Measurements from ENCODE around the gene NKD1.
"Not testable (repeated sequence)": the region's sequence is repeated elsewhere in the genome, so short reads cannot be mapped to it uniquely, and the experiment has no call there.

The NKD1 gene

DNA sequence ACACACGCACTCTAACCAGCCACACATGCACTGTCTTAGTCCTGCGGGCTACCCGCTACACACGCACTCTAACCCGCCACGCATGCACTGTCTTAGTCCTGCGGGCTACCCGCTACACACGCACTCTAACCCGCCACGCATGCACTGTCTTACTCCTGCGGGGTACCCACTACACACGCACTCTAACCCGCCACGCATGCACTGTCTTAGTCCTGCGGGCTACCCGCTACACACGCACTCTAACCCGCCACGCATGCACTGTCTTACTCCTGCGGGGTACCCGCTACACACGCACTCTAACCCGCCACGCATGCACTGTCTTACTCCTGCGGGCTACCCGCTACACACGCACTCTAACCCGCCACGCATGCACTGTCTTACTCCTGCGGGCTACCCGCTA lies 31.2 kb downstream of the NKD1 start:
- not testable (repeated sequence) for DNase-seq (ENCODE audit: low read depth)

DNA sequence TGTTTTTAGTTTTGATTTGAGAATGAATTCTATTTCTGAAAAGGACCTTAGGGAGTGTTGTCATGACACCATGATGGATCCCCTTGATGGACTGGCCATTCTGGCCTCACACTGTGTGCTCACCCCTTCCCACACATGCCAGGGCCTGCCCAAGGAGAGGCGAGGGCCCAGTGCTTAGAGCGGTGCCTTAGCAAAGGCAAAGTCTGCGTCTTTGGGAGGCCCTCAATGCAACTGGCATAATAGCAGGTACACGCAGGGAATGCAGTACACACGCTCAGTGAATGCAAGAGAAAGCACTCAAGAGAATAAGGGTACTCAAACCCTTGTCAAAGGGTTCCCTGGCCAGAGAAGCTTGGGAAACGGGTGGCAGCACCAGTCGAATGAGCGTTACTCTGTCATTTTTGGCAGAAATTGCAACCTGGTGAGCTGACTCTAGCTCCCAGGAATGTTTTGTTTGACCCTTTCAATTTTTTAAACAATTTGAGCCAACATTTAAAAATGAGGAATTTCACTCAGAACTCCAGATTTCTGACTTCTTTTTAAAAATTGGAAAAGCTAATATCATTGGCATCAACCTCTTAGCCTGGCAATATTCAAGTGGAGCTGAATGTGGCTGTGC lies 32.1 kb downstream of the NKD1 start:
- no peak for DNase-seq (ENCODE audit: low read depth)

DNA sequence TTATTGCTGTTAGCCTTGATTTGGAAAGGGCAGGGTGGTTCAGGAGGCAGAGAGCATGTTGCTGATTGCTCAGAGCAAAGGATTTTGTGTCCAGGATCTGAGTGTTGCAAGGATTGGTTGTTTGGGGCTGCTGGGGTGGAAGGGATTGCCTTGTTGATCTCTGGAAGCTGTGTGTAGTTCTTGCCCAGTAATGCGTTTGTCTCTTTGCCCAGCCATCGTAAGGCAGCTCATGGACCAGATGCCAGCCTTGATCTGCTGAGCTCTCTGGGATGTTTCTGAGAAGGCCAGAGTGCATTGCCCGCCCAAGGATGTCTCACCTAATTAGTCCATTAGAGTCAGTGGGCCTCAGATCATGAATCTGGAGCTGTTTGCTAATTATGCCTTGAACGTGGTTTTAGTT lies 33.6 kb downstream of the NKD1 start:
- no peak for DNase-seq (ENCODE audit: low read depth)

DNA sequence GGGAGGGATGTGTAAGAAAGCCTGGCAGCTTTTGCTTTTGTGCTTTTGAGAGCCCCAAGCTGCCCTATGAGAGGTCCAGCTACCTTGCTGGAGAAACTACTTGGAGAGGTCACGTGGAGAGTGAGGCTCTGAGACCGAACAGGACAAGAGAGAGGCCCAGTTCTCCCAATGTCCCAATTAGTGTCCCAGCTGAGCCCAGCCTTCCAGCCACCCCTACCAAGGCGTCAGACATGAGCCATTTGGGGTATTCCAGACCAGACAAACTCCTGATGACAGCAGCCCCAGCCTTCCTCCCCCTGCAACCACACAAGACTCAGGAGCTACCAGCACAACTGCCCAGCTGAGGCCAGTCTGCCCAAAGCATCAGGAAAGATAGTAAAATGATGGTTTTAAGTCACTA lies 35.0 kb downstream of the NKD1 start:
- DNase-seq (ENCODE audit: low read depth), result no peak

DNA sequence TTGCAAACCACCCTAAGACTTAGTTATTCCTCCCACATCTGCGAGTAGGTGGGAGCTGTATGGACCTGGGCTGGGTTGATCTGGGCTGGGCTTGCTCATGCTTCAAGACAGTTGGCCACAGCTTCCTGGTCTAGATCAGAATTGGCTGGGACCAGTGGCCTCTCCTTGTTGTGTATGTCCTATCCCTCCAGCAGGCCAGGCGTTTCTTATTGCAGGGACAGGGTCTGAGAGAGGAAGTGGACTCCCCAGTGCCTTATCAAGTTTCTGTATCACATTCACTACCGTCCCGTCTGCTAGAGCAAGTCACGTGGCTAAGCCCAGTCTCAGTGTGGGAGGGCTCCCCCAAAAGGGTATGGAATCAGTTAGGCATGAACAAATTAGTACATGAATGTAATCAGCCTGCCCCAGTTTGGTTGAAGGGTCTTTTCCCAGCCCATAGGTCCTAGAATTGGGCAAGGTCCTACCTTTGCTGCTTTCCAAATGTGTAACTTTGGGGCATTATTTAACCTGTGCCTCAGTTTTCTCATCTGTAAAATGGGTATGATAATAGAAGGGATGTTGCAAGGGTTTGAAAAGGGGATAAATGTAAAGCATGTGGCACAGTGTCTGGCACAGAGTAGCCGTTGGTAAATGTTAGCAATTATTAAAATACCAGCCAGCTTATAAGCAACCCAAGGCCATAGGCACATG lies 36.0 kb downstream of the NKD1 start:
- no peak for DNase-seq (ENCODE audit: low read depth)

DNA sequence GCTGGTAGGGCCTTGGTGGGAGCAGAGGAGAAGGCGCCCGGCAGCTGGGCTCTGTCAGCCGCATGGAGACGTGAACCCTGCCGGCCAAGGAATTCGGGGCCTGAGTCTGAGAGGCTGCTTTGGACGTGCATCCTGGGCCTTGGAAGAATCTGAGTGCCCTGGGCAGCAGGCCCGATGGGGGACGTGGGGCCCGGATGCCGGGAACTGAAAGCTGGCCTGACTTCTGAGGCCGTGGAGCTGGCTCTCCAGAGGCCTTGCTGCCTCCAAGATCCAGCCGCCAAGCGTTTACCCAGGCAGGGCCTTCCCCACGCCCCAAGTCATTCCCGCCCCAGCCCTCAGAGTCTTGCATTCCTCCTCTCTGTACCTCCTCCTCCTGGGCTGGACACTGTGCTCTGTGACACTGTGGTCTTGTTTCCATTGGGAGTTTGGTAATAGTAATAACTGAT lies 37.2 kb downstream of the NKD1 start:
- no peak for DNase-seq (ENCODE audit: low read depth)

DNA sequence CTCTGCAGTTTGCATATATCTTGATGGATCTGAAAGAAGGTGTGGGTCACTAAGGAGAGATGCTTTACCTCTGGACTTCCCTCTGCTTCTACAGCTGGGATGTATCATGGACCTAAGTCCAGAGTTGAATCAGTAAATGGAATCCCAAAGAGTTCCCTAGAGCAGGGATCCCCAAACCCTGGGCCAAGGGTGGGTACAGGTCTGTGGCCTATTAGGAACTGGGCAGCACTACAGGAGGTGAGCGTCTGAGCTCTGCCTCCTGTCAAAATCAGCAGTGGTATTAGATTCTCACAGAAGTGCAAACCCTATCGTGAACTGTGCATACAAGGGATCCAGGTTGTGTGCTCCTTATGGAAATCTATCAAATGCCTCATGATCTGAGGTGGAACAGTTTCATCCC lies 39.3 kb downstream of the NKD1 start:
- DNase-seq (ENCODE audit: low read depth), result no peak

DNA sequence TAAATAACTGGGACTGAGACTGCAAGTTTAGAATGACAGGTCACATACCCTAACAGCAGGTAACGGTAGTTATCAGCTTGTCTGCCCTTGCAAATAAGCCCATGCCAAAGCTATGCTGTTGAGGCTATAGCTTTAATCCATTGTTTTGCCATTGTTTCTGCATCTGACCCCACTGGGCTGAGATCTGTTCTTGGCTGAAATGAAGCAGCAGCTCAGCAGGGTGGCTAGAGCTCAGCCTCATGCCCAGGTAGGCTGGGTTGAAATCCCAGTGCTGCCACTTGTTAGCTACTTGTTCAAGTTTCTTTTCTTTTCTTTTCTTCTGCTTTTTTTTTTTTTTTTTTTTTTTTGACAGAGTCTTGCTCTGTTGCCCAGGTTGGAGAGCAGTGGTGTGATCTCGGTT lies 40.1 kb downstream of the NKD1 start:
- no peak for DNase-seq (ENCODE audit: low read depth)

DNA sequence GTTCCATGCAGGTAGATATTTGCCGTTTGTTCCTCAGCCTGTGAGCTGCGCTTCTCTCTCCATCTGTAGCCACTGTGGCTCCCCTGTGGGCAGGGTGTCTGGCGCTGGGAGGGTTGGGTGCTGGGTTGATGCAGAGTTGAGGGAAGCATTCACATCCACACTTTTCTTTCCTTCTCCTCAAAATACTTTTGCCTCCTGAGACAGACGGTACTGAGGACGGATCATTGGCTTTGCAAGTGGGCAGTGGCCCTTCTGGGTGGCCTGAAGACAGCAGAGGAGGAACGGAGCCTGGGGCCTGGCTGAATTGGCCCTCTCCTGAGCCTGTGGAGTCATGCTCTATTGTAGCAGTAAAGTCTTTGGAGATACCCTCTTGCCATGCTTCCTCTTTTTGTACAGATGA lies 43.0 kb downstream of the NKD1 start:
- DNase-seq (ENCODE audit: low read depth), result no peak

DNA sequence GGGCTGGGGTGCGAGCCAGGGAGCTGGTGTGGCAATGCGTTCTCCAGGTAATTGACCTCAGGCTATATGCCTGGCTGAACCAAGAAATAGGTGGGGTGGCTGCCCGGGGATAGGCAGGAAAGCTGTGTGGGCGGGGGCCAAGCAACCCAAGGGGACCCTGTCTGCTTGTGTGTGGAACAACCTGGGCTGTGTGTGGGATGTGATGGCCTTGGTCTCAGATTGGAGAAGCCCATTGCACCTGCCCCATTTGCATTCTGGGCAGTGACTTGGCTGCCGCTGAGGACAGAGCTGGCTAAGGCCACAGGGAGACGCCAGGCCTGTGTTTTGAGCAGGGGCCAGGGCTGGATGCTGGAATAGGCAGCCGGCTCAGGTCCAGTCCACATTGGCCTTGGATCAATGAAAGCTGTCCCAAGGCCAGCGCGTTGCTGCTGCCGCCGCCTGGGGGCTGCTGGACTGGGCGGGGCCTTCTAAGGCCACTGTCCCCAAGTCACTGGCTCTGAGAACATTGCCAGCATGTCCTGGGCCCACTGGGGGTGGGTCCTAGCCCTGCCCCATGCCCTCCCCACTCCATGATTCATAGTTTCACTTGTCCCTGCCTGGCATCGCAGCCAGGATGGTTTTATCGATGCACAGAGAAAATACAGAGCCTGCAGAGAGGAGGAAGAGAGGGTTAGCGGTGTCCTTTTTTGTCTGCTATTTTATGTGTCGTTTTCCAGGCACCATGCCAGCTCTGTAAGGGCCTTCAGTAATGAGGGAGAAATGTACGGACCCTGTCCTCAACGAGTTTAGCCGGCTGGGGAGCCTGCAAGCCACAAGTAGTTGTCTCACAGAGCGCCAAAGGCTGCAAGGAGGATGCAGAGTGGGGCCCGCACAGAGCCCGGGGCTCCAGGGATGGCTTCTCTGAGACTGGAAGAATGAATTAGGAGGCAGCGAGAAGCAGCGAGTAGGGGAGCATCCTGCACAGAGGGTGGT lies 43.9 kb downstream of the NKD1 start:
- DNase-seq (ENCODE audit: low read depth), result no peak

DNA sequence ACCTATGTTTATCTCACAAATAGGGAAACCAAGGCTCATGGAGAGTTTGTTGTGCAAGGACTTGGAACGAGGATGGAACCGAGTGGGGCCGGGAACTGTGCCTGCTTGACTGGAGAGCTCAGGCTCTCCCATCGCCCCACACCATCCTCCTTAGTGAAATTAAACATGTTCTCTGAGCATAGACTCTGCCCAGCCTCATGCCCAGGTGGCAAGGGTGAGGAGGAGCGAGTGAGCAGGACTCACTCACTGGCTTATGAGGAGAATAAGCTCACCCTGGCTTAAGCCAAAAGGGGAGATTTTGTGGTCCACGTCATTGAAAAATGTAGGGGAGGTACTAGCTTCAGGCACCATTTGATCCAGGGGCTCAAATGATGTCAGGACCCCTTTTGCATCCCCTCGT lies 44.8 kb downstream of the NKD1 start:
- DNase-seq (ENCODE audit: low read depth), result no peak

DNA sequence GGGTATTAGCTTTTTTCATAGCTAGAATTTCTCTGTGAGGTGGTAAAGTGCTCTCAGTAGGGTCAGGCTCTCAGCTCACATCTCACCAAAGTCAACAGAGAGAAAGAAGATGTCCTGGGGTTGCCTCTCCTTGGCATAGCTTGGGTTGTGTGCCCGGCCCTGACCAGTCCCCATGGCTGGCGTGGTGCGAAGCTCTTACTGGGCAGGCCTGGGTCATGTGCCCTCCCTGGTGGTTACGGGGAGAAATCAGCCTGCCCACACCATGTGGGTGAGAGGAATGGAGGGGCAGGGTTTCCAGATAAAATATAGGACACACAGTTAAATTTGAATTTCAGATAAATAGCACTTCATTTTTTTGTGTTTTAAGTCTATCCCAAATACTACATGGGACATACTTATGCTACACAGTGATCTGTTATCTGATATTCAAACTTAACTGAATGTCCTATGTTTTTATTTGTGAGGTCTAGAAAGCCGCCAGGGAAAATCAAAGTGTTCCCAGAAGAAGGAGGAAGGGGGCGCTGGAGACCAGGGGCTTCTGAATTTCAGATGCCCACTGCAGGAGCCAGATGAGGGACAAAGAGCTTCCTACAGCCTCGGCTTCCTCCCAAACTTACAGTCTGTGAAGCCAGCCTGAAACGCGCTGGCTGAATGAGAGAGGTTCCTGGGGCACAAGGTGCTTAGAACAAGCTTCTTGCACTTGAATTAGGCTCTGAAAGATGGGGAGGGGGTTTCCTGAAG lies 45.4 kb downstream of the NKD1 start:
- DNase-seq (ENCODE audit: low read depth), result no peak

DNA sequence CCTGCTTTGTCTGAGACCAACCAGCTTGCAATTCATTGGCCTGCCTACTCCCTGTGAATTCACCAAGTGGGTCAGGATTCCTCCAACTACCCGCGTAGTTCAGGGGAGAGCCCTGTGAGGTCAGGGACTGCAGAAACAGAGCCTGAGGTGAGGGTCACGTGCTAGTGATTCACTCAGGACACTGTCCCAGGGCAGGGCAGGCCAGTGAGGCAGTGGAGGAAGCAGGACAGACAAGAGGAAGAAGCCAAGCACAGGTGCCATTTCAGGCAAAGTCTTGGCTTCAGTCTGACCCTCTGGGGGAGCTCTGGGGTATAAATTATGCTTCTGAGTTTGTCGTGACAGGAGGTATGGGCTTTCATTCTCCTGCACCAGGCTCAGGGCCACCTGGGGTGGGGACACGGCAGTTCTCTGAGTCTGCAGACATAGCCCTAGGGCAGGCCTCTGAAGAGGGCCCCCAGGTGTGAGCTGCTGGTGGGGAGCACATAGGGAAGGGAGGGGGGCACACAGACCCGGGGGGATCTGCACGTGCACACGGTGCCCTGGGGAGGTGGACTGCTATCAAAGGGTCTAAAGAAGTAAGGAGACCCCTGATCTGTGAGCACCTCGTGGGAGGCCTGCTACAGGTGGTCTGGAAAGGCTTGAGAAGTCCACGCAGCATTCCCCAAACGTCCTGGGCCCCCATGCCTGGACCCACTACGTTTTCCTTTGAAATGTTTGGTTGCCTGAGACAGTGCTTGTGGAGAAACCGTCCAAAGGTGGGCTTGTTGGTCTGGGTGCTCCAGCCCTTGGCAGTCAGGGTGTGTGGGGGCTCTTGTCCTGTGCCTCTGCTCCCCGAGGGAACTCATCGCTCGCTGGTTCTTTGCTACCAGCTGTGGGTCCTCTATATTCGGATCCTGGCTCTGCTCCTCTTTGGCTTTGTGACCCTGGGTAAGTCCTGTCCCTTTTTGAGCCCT lies 46.4 kb downstream of the NKD1 start:
- DNase-seq (ENCODE audit: low read depth), result no peak

DNA sequence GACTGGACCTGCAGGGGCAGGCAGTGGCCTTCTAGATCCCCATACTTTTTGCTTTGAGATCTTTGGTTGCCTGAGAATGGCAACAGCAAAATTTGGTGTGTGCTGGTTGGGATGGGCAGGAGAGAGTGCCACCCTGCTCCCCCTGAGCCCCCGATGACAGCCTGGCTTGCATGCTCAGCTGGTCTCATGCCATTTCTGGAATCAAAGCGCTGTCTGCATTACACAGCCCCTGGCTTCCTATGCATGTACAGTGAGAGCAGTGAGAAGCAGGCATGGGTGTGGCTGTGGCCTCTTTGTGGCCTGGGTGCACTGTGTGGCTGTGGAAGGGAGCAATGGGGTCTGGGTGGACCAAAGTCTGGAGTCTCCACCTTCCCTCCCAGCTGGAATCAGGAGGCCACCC lies 47.7 kb downstream of the NKD1 start:
- no peak for DNase-seq (ENCODE audit: low read depth)

DNA sequence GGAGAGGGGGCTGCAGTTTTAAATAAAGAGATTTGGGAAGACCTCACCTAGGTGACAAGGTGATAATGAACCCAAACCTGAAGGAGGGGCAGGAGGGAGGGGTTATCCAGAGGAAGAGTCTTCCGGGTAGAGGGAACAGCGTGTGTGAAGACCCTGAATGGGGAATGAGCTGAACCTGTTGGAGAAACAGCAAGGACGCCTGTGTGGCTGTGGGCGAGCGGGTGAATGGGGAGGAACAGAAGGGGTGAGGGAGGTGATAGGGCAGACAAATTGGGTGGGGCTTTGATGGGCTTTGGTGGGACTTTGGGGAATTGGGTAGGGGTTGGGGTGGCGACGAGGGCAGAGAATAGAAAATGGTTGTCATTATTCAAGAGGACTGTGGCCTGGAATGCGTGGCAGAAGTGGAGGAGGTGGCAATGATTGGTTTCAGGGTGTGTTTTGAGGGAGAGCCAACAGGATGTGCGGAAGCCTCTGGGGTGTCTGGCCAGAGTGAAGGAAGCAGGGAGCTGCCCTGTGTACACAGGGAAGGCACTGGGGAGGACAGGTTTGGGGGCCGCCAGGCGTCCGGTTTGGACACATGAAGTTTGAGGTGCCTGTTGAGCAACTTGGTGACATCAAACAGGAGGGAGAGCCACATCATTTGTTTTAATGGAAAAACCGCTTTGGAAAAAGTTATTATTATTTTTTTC lies 48.7 kb downstream of the NKD1 start:
- no peak for DNase-seq (ENCODE audit: low read depth)

DNA sequence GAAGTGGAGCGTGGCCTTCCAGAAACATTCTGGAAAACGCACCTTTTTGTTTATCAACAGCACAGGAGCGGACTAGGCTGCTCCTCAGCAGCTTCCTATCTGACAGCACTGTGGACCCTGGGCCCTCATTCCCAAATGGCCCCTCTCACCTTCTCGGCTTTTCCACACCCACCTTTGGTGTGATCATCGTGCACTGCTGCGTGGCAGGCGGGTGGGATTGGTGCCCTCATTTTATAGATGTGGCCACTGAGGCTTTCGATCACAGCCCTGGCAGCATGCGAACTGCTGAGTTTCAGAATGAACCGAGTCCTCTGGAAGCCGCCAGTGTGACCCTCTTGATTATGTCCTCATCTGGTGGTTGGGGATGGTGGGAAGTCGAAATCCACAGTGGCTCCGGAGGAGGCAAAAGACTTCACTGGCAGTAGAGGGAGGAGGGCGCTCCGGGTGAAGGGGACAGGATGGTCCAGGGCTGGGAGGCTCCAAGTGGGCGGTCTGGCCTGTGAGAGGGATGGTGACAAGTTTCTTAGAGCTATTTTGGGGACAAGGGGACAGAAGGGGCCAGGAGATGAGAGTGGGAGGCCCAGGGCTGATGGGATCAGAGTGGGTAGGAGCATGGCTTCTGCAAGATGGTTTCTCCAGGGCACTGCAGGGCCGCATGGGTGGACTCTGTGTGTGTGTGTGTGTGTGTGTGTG lies 49.5 kb downstream of the NKD1 start:
- DNase-seq (ENCODE audit: low read depth), result no peak

DNA sequence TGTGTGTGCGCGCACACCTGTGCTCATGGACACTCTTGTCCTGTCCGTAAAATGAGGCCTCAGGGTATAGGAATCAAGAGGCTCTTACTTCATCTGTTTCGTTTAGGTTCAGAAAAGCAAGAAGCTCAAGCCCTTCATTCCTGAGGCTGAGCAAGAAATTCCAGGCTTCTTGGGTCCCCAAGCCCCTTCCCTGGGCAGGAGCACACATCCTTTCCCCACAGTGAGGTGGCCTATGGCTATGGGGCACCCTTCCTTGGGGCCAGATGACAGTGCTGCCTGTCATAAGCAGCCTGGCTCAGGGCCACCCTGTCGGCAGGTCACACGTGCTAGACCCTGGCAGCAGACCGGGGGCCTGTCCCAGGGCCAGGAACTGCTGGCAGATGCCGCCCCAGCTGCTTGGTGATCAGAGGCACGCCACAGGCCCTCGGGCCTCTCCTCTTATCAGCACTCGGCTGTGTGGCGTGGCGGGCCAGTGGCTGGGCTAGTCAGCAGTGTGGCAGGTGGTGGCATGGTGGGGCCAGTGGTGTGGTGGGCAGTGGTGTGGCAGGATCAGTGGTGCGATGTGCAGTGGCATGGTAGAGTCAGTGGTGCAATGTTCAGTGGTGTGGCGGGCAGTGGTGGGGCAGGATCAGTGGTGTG lies 50.2 kb downstream of the NKD1 start:
- DNase-seq (ENCODE audit: low read depth), result no peak

DNA sequence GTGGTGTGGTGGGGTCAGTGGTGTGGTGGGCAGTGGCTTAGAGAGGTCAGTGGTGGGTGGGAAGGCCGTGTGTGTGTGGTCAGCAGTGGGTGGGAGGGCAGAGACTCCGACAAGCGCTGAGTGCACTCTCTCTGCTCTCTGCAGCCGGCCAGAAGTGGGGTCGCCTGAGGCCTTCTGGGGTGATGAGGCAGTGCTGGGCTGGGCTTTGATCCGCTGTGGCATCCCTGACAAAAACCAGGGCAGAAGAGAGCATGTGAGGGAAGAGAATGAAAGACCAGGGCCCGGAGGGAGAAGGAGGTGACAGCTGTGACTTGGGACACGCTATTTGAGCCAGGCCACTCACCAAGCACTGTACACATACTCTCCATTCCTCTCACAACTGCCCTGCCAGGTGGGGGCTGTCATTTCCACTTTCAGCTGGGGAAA lies 50.8 kb downstream of the NKD1 start:
- no peak for DNase-seq (ENCODE audit: low read depth)

DNA sequence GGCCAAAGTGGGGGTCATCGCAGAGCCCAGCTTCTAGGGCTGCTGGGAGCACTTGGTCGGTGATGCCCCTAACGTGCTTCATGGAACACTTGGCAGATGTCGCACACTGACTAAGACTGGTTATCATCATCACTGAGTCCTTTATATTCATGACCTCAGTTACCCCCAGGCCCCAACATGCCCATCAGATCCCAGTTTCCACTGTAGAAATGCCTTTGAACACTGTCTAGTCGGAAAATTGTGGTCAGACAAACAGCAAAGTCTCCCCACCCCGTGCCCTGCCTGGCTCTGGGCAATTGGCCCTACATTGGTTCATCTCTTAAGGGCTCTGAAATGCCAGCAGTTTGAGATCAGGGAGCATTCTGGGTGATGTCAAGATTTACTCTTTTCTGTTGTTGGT lies 51.3 kb downstream of the NKD1 start:
- DNase-seq (ENCODE audit: low read depth), result no peak

Data from stimulated activated CD8-positive, alpha-beta memory T cell treated with anti-CD3 and anti-CD28 coated beads, Interleukin-12 subunit alpha, Interleukin-12 subunit beta, amount 100 ng/mL, for 4 hours (primary cell).